Fibroblast of lung (primary cell): Measurements from ENCODE around the gene CFAP20. TPM values are rescaled to one million over a fixed set of nuclear protein-coding genes. Genes with fewer than 3 reads are reported as not detected.

Experiments
- DNase-seq, 2 donors: peaks; one replicate each; pipeline versions ENCODE4 v3.0.0 to v3.0.0-alpha.2; 2010; ENCODE audit warnings: low read depth in 2 of 2
- H2AFZ ChIP-seq: 2 replicates; pipeline ENCODE4 v1.5.1; 2012; ENCODE audit warnings: low read length, control low read depth, inconsistent platforms
- H3K27ac ChIP-seq: 2 replicates; pipeline ENCODE4 v1.5.1; 2011; ENCODE audit warnings: low read length, control low read depth; ENCODE audit not compliant: insufficient read depth
- H3K27me3 ChIP-seq: 2 replicates; pipeline ENCODE4 v1.5.1; 2011; ENCODE audit warnings: mild to moderate bottlenecking, low read length; ENCODE audit not compliant: control insufficient read depth, insufficient read depth
- H3K36me3 ChIP-seq: 2 replicates; pipeline ENCODE4 v1.5.1; 2011; ENCODE audit warnings: low read length; ENCODE audit not compliant: control insufficient read depth, insufficient read depth
- H3K4me1 ChIP-seq: 2 replicates; pipeline ENCODE4 v1.5.1; 2011; ENCODE audit warnings: low read length; ENCODE audit not compliant: control insufficient read depth, insufficient read depth; ENCODE audit errors: extremely low read depth
- H3K4me2 ChIP-seq: 2 replicates; pipeline ENCODE4 v1.5.1; 2011; ENCODE audit warnings: low read length, control low read depth; ENCODE audit not compliant: insufficient read depth; ENCODE audit errors: extremely low read depth
- H3K4me3 ChIP-seq, 4 experiments: fragments of 200-600 bp in 1 of 4; sonication (generic) in 1 of 4; replicated peaks in 1 of 4; 2 replicates each; pipeline ENCODE4 v1.5.1; 2011 to 2016; ENCODE audit warnings: low read length in 4 of 4, low read depth in 3 of 4, mild to moderate bottlenecking in 3 of 4, control low read depth in 2 of 4, inconsistent platforms in 1 of 4, mixed read lengths in 1 of 4; ENCODE audit not compliant: insufficient read depth in 1 of 4; ENCODE audit errors: control extremely low read depth in 1 of 4
- H3K79me2 ChIP-seq: 2 replicates; pipeline ENCODE4 v1.5.1; 2012; ENCODE audit warnings: mild to moderate bottlenecking, low read length, inconsistent platforms; ENCODE audit not compliant: control insufficient read depth, insufficient read depth
- H3K9ac ChIP-seq: 2 replicates; pipeline ENCODE4 v1.5.1; 2011; ENCODE audit warnings: mild to moderate bottlenecking, low read length, control low read depth; ENCODE audit not compliant: insufficient read depth
- H3K9me3 ChIP-seq: 2 replicates; pipeline ENCODE4 v1.5.1; 2012; ENCODE audit warnings: low read depth, low read length; ENCODE audit not compliant: control insufficient read depth, insufficient read depth
- H4K20me1 ChIP-seq: 2 replicates; pipeline ENCODE4 v1.5.1; 2011; ENCODE audit warnings: low read length; ENCODE audit not compliant: control insufficient read depth, insufficient read depth; ENCODE audit errors: extremely low read depth
- EZH2 ChIP-seq: IDR thresholded peaks from 2 replicates; pipeline ENCODE4 v1.5.1; 2012; ENCODE audit warnings: low read length, control low read depth, mild to moderate bottlenecking; ENCODE audit errors: missing control alignments
- polyA plus RNA-seq, 2 donors: library from polyadenylated mRNA; depleted of rRNA in 1 of 2; stranded (reverse) in 1 of 2; unstranded in 1 of 2; fragments of >200 nt; gene quantifications; 2 replicates each; pipeline ENCODE4 v1.2.1, GENCODE V29; 2011 to 2012; ENCODE audit warnings: missing spikeins in 1 of 2
- total RNA-seq: library from RNA; depleted of rRNA; stranded (reverse); fragments of >200 nt; gene quantifications from 2 replicates; pipeline ENCODE4 v1.2.1, GENCODE V29; 2014
- TF ChIP-seq, protein P1 (sequence below), 2 donors: IDR thresholded peaks in 1 of 2; conservative IDR thresholded peaks in 1 of 2; 1 replicate in 1 of 2; 2 replicates in 1 of 2; pipeline ENCODE4 v1.5.1; 2011 to 2012; ENCODE audit warnings: low read length in 2 of 2, control low read depth in 1 of 2, inconsistent platforms in 1 of 2, low read depth in 1 of 2, mild to moderate bottlenecking in 1 of 2

The CFAP20 gene
- total and polyA plus RNA-seq, 2 donors (not counting 1 experiment from before 2014, with no cell fraction given): 29.2 to 30.2 TPM

DNA sequence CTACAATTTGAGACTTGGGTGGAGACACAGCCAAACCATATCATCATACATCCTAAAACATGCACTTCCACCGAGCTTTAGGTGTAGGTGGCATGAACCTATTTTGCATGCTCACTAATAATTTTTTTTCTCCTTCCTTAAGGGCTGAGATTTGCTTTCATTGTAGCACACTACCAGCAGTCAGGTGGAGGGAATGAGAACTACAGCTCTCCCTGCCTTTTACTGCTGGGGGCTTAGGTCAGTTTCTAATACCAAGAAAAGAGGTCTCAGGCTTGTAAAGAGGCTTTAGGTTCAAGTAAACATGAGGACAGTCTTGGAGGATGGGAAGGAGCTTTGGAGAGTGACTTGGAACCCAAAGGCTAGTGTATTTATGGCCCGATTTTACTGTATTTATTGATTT lies 22.0 kb downstream of the CFAP20 start:
- no peak overlapping the region for H3K4me3 ChIP-seq
- H3K36me3 ChIP-seq: no peaks in the 10 kb centered on the region
- DNase-seq: no peak
- H3K27ac ChIP-seq: no peak overlapping the region
- H3K9ac ChIP-seq: no peak overlapping the region
- no peak overlapping the region for H2AFZ ChIP-seq
- TF ChIP-seq EZH2: no peak
- TF ChIP-seq, protein P1, sequence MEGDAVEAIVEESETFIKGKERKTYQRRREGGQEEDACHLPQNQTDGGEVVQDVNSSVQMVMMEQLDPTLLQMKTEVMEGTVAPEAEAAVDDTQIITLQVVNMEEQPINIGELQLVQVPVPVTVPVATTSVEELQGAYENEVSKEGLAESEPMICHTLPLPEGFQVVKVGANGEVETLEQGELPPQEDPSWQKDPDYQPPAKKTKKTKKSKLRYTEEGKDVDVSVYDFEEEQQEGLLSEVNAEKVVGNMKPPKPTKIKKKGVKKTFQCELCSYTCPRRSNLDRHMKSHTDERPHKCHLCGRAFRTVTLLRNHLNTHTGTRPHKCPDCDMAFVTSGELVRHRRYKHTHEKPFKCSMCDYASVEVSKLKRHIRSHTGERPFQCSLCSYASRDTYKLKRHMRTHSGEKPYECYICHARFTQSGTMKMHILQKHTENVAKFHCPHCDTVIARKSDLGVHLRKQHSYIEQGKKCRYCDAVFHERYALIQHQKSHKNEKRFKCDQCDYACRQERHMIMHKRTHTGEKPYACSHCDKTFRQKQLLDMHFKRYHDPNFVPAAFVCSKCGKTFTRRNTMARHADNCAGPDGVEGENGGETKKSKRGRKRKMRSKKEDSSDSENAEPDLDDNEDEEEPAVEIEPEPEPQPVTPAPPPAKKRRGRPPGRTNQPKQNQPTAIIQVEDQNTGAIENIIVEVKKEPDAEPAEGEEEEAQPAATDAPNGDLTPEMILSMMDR (conservative IDR thresholded peaks at IDR 0.05 in 1 of 2, IDR thresholded peaks at IDR 0.05 in 1 of 2; ENCODE audit: low read depth in 1 of 2, low read length in 2 of 2): peak; percentile 4 to 6
- no peak overlapping the region for H3K4me2 ChIP-seq
- no peaks in the 10 kb centered on the region for H3K9me3 ChIP-seq
- no peaks in the 10 kb centered on the region for H4K20me1 ChIP-seq
- no peaks in the 10 kb centered on the region for H3K27me3 ChIP-seq
- H3K4me1 ChIP-seq: peaks cover 2% of the 10 kb centered on the region
- no peaks in the 10 kb centered on the region for H3K79me2 ChIP-seq

DNA sequence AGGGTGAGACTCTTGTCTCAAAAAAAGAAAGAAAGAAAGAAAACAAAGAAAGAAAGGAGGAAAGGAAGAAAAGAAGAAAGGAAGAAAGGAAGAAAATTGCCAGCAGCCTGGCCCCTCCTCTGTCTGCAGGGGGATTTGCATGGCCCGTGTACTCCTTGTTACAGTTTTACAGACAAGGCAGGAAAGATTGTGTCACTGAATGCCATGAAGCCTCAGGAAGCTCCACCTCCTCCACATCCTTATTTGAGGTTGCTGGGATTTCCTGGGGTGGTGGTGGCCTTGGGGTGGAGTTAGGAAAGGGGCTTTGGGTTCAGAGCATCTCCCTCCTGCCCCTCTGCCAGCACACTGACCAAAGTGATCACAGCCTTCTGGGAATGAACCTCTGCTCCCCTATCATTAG lies 23.6 kb downstream of the CFAP20 start:
- no peaks in the 10 kb centered on the region for H3K36me3 ChIP-seq
- no peak overlapping the region for H3K4me2 ChIP-seq
- no peak overlapping the region for H3K9ac ChIP-seq
- no peaks in the 10 kb centered on the region for H3K27me3 ChIP-seq
- H3K4me1 ChIP-seq: no peaks in the 10 kb centered on the region
- H2AFZ ChIP-seq: no peak overlapping the region
- H3K79me2 ChIP-seq: no peaks in the 10 kb centered on the region
- H3K9me3 ChIP-seq: no peaks in the 10 kb centered on the region
- H3K27ac ChIP-seq: no peak overlapping the region
- TF ChIP-seq, protein P1 (conservative IDR thresholded peaks at IDR 0.05 in 1 of 2, IDR thresholded peaks at IDR 0.05 in 1 of 2; ENCODE audit: low read depth in 1 of 2, low read length in 2 of 2): no peak
- no peak for TF ChIP-seq EZH2
- no peaks in the 10 kb centered on the region for H4K20me1 ChIP-seq
- no peak overlapping the region for H3K4me3 ChIP-seq
- no peak for DNase-seq

DNA sequence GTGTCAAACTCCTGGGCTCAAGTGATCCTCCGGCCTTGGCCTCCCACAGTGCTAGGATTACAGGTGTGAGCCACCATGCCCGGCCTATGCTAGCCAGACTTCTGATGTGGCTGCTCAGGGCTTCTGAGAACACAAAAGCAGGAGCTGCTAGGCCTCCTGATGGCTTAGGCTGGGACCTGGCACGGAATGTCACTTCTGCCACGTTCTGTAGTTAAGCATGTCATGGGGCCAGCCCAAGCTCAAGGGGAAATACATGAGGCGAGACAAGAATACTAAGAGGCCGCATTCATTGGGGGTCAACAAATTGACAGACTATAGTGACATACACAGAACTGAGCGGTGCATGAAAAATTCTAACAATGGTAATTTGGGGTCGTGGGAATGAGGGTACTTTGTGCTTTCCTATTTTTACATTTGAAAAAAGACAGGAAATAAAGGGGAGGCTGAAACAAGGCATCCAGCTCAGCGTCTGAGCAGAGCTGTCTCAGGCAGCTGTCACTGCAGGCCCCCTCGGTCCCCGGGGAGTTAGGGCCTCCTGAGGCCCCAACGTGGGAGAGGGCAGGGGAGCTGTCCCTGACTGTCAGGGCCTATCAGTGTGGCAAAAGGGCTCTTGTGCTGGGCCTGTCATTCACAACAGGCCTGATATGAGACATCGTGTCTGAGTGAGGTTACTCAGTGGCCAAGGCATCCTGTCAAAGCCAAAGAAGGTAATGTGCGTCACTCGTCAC lies 26.4 kb downstream of the CFAP20 start:
- no peaks in the 10 kb centered on the region for H3K4me1 ChIP-seq
- no peaks in the 10 kb centered on the region for H3K27me3 ChIP-seq
- H3K27ac ChIP-seq: no peak overlapping the region
- H3K36me3 ChIP-seq: no peaks in the 10 kb centered on the region
- TF ChIP-seq EZH2: no peak
- TF ChIP-seq, protein P1 (conservative IDR thresholded peaks at IDR 0.05 in 1 of 2, IDR thresholded peaks at IDR 0.05 in 1 of 2; ENCODE audit: low read depth in 1 of 2, low read length in 2 of 2): no peak
- H2AFZ ChIP-seq: no peak overlapping the region
- no peaks in the 10 kb centered on the region for H3K79me2 ChIP-seq
- no peak overlapping the region for H3K9ac ChIP-seq
- H3K4me2 ChIP-seq: no peak overlapping the region
- H4K20me1 ChIP-seq: no peaks in the 10 kb centered on the region
- H3K4me3 ChIP-seq: no peak overlapping the region
- no peak for DNase-seq
- H3K9me3 ChIP-seq: no peaks in the 10 kb centered on the region
